Thymus (tissue), 11 donors: ENCODE measurements around the gene ERGIC3. TPM values are rescaled to one million over a fixed set of nuclear protein-coding genes. Genes with fewer than 3 reads are reported as not detected.

Source experiments
- DNase-seq, 9 donors: peaks; one replicate each; pipeline ENCODE4 v3.0.0-alpha.2; 2013; ENCODE audit warnings: low spot score in 9 of 9, low read depth in 6 of 9, missing footprints in 1 of 9
- H3K27ac ChIP-seq, 2 donors: one replicate each; pipeline ENCODE4 v1.5.1; 2013; ENCODE audit warnings: control low read depth in 1 of 2, low read depth in 1 of 2, low read length in 1 of 2, mild to moderate bottlenecking in 1 of 2, moderate library complexity in 1 of 2
- H3K27me3 ChIP-seq, 2 donors: one replicate each; pipeline ENCODE4 v1.5.1; 2013; ENCODE audit warnings: low read length in 1 of 2; ENCODE audit not compliant: control insufficient read depth in 2 of 2, insufficient read depth in 1 of 2
- H3K36me3 ChIP-seq, 2 donors: one replicate each; pipeline ENCODE4 v1.5.1; 2013; ENCODE audit warnings: low read length in 1 of 2, mild to moderate bottlenecking in 1 of 2, moderate library complexity in 1 of 2; ENCODE audit not compliant: control insufficient read depth in 2 of 2, insufficient read depth in 2 of 2
- H3K4me1 ChIP-seq, 2 donors: one replicate each; pipeline ENCODE4 v1.5.1; 2013; ENCODE audit warnings: low read length in 2 of 2; ENCODE audit not compliant: control insufficient read depth in 2 of 2, insufficient read depth in 2 of 2
- H3K4me3 ChIP-seq, 2 donors: one replicate each; pipeline ENCODE4 v1.5.1; 2013; ENCODE audit warnings: low read length in 2 of 2, control low read depth in 1 of 2, mild to moderate bottlenecking in 1 of 2
- H3K9me3 ChIP-seq, 2 donors: one replicate each; pipeline ENCODE4 v1.5.1; 2013; ENCODE audit warnings: low read length in 1 of 2, mild to moderate bottlenecking in 1 of 2; ENCODE audit not compliant: control insufficient read depth in 2 of 2, insufficient read depth in 1 of 2
- WGBS: extraction: QIAGEN DNeasy Blood & Tissue Kit; methylation state at CpG from one replicate; pipeline ENCODE4 v1.1.7; 2013; 5-methylcytosine and 5-hydroxymethylcytosine counted together
- polyA plus RNA-seq: library from polyadenylated mRNA; stranded (reverse); fragments of 200-250 nt; gene quantifications from one replicate; pipeline ENCODE4 v1.2.3, GENCODE V29; 2013
- total RNA-seq: library from RNA; stranded (reverse); fragments of 120-200 nt; gene quantifications from one replicate; pipeline ENCODE4 v1.2.4, GENCODE V29; 2013
- donor health status: healthy.

The ERGIC3 gene
- total and polyA plus RNA-seq, 2 donors = 157 to 181 TPM

GRCh38 chr20:35600993-35601973, 59.4 kb downstream of the ERGIC3 start:
- DNase-seq = peak in 7 of 9 donors; percentile 48 to 87 (median 73)
- Histone ChIP-seq H3K27ac (no peak overlapping the region), H3K4me3 (peak overlapping the region; percentile 18 to 57), H3K27me3 (peaks cover 36 to 77% of the 10 kb centered on the region in 2 donors), H3K4me1 (peaks cover 9 to 14% of the 10 kb centered on the region in 2 donors), H3K36me3 (no peaks in the 10 kb centered on the region), H3K9me3 (peaks cover 0 to 11% of the 10 kb centered on the region in 2 donors)
- 2% methylated on average over 103 of the region's 103 CpGs for WGBS

DNA sequence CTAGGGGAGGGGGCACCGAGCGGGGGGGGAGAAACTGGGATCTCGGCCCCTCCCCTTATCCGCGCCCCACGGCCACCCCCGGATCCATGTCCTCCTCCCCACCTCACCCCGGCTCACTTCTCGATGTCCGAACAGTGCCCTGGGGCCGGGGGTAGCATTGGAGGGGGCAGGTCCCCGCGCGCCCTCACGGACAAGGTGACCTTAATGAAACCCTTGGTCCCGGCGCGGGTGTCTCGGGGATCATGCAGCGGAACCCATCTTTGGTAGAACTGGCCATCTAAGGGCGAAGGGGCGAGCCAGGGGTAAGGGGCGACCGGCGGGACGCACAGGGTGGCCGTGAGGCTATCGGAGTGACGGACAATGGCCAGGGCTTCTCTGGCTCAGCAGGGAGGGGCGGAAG, 60.1 kb downstream of the ERGIC3 start:
- H3K4me1 ChIP-seq = peaks cover 9 to 14% of the 10 kb centered on the region in 2 donors
- H3K27me3 ChIP-seq = peaks cover 36 to 75% of the 10 kb centered on the region in 2 donors
- H3K27ac ChIP-seq = no peak overlapping the region
- no peak for DNase-seq
- no peaks in the 10 kb centered on the region for H3K36me3 ChIP-seq
- peaks cover 0 to 11% of the 10 kb centered on the region in 2 donors for H3K9me3 ChIP-seq
- 39% methylated on average over 30 of the region's 30 CpGs for WGBS
- H3K4me3 ChIP-seq = peak overlapping the region in 1 of 2 donors; percentile 57

DNA sequence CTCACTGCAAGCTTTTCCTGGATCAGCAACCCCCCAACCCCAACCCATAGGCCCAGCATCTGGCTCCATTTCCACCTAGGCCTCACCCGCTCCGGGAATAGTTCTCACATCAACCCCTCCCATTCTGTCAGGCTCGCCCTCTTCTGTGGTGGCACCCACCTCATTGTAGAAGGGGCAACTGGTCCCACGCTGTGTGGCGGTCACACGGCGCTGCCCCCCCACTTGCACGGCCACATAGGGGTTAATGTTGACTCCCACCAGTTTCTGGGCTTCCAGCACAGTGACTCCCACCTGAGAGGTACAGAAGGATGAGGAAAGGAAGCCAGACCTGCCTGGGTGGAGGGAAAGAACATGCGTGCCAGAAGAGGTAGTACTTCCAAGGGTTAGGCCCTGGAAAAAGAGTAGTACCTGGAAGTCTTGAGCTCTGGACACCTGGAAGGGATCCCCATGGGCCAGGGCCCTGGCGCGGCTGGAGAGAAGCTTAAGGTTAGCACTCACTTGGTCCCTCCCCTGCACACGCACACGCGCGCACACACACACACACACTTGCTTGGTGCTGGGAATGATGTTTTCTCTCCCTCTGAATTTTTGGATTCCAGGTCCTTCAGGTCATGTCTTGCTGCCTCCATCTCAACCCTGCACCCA, 61.1 kb downstream of the ERGIC3 start:
- WGBS = 93% methylated on average over 15 of the region's 15 CpGs
- no peak for DNase-seq
- H3K4me3 ChIP-seq = no peak overlapping the region
- peaks cover 9 to 14% of the 10 kb centered on the region in 2 donors for H3K4me1 ChIP-seq
- H3K27ac ChIP-seq = no peak overlapping the region
- H3K9me3 ChIP-seq = peaks cover 0 to 11% of the 10 kb centered on the region in 2 donors
- H3K27me3 ChIP-seq = peaks cover 36 to 65% of the 10 kb centered on the region in 2 donors
- no peaks in the 10 kb centered on the region for H3K36me3 ChIP-seq

GRCh38 chr20:35603695-35604448, 62.0 kb downstream of the ERGIC3 start:
- Histone ChIP-seq H3K9me3 (peaks cover 0 to 9% of the 10 kb centered on the region in 2 donors), H3K4me3 (no peak overlapping the region), H3K36me3 (no peaks in the 10 kb centered on the region), H3K27ac (no peak overlapping the region), H3K4me1 (peaks cover 9 to 14% of the 10 kb centered on the region in 2 donors), H3K27me3 (peaks cover 34 to 57% of the 10 kb centered on the region in 2 donors)
- WGBS = 93% methylated on average over 11 of the region's 11 CpGs
- no peak for DNase-seq

DNA sequence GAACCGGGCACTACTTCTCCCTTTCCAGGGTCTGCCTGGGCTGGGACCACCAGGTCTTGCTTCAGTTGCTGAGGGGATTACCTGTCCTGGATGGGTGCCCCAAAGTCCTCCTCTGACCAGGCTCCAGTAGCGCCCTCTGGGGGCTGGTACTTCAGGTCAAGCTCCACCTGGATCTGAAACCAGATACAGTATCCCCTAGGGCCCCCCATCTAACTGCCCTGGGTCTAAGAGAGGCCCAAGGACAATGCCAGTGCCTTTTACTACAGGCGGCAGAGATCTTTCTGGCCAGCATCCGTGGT, 62.5 kb downstream of the ERGIC3 start:
- no peak overlapping the region for H3K27ac ChIP-seq
- no peak for DNase-seq

DNA sequence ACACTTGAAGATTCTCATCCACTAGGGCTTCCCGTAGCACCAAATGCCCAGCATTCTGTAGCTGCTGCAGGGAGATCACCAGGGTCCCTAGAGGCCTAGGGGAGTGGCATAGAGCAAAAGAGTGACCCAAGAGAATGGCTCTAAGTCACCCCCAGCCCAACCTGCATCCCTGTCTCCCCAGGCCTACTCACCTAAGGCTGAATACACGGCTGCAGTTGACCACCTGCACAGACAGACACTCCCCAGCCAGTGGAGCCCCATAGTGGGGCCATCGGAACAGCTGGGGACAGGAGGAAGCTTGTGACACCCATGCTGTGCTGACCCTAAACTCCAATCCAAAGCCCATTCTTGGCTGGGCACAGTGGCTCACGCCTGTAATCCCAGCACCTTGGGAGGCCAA, 64.2 kb downstream of the ERGIC3 start:
- 95% methylated on average over 4 of the region's 4 CpGs for WGBS
- peaks cover 4 to 7% of the 10 kb centered on the region in 2 donors for H3K4me1 ChIP-seq
- H3K4me3 ChIP-seq = no peak overlapping the region
- H3K36me3 ChIP-seq = no peaks in the 10 kb centered on the region
- peaks cover 16 to 34% of the 10 kb centered on the region in 2 donors for H3K27me3 ChIP-seq
- DNase-seq = no peak
- peaks cover 0 to 3% of the 10 kb centered on the region in 2 donors for H3K9me3 ChIP-seq
- H3K27ac ChIP-seq = no peak overlapping the region

More for the DNA sequence above, 62.5 kb downstream of the ERGIC3 start:
- H3K36me3 ChIP-seq = no peaks in the 10 kb centered on the region
- no peak overlapping the region for H3K4me3 ChIP-seq
- H3K27me3 ChIP-seq = peaks cover 33 to 52% of the 10 kb centered on the region in 2 donors
- H3K9me3 ChIP-seq = peaks cover 0 to 8% of the 10 kb centered on the region in 2 donors
- H3K4me1 ChIP-seq = peaks cover 9 to 14% of the 10 kb centered on the region in 2 donors
- WGBS = 65% methylated on average over 4 of the region's 4 CpGs

Other genes with a start within 250 kb of the ERGIC3 start
- under 0.01 TPM for gene FAM83C, start 249.7 kb upstream of the ERGIC3 start, total RNA-seq
- gene FAM83C, start 249.7 kb upstream of the ERGIC3 start, polyA plus RNA-seq = 0.14 TPM
- 29.0 TPM for gene UQCC1, start 130.1 kb upstream of the ERGIC3 start, total RNA-seq
- gene UQCC1, start 130.1 kb upstream of the ERGIC3 start, polyA plus RNA-seq = 31.3 TPM
- gene GDF5, start 103.8 kb upstream of the ERGIC3 start, total RNA-seq = 0.24 TPM
- 0.32 TPM for gene GDF5, start 103.8 kb upstream of the ERGIC3 start, polyA plus RNA-seq
- 17.6 TPM for gene CEP250, start 86.5 kb upstream of the ERGIC3 start, total RNA-seq
- 12.5 TPM for gene CEP250, start 86.5 kb upstream of the ERGIC3 start, polyA plus RNA-seq
- not detected for gene C20orf173, start 12.4 kb upstream of the ERGIC3 start, total RNA-seq
- not detected for gene C20orf173, start 12.4 kb upstream of the ERGIC3 start, polyA plus RNA-seq
- gene SPAG4, start 73.8 kb downstream of the ERGIC3 start, total RNA-seq = 0.85 TPM
- gene SPAG4, start 73.8 kb downstream of the ERGIC3 start, polyA plus RNA-seq = 4.4 TPM
- 43.6 TPM for gene CPNE1, start 122.8 kb downstream of the ERGIC3 start, total RNA-seq
- gene CPNE1, start 122.8 kb downstream of the ERGIC3 start, polyA plus RNA-seq = 238 TPM
- 52.3 TPM for gene RBM12, start 122.8 kb downstream of the ERGIC3 start, total RNA-seq
- 24.8 TPM for gene RBM12, start 122.8 kb downstream of the ERGIC3 start, polyA plus RNA-seq
- 13.2 TPM for gene NFS1, start 157.3 kb downstream of the ERGIC3 start, total RNA-seq
- 25.5 TPM for gene NFS1, start 157.3 kb downstream of the ERGIC3 start, polyA plus RNA-seq
- 213 TPM for gene ROMO1, start 157.3 kb downstream of the ERGIC3 start, total RNA-seq
- gene ROMO1, start 157.3 kb downstream of the ERGIC3 start, polyA plus RNA-seq = 296 TPM
- gene RBM39, start 200.2 kb downstream of the ERGIC3 start, total RNA-seq = 449 TPM
- gene RBM39, start 200.2 kb downstream of the ERGIC3 start, polyA plus RNA-seq = 830 TPM
- gene PHF20, start 229.9 kb downstream of the ERGIC3 start, total RNA-seq = 35.6 TPM
- 39.7 TPM for gene PHF20, start 229.9 kb downstream of the ERGIC3 start, polyA plus RNA-seq